IMR-90 (cell line): ENCODE data around the gene CYSRT1. TPM values are rescaled to one million over a fixed set of nuclear protein-coding genes. Genes with fewer than 3 reads are reported as not detected.

Experiments
- ATAC-seq: fragments of 200-7000 bp; cut with Tn5 transposase; 2 replicates; pipeline ENCODE4 v1.9.1; 2020; ENCODE audit warnings: low read depth, mild to moderate bottlenecking, moderate library complexity
- BruUV-seq: library from RNA; stranded (reverse); fragments of 400-500 nt; replicated peaks from 2 replicates; lab custom pipeline; 2021; lab: Mats Ljungman, UMichigan
- CTCF ChIA-PET: fragments of 300-600 bp; formaldehyde crosslinking; extraction: SDS; loops from one replicate; lab custom pipeline; 2021; ENCODE audit warnings: antibody characterized with exemption; lab: Yijun Ruan, JAX
- POLR2A ChIA-PET: fragments of 300-600 bp; sonication (Branson Sonifier 250); formaldehyde crosslinking; loops from one replicate; lab custom pipeline; 2022; ENCODE audit warnings: antibody characterized with exemption; ENCODE audit not compliant: unreplicated experiment; lab: Charles Lee
- DNase-seq: peaks from one replicate; pipeline ENCODE4 v3.0.0; 2013
- H2AFZ ChIP-seq: replicated peaks from 2 replicates; pipeline ENCODE3; 2013; ENCODE audit warnings: low read length, mild to moderate bottlenecking; ENCODE audit not compliant: poor library complexity
- H2AK5ac ChIP-seq: 2 replicates; pipeline ENCODE4 v1.6.1; 2013; ENCODE audit warnings: low read depth, low read length, inconsistent platforms
- H2AK9ac ChIP-seq: replicated peaks from 2 replicates; pipeline ENCODE3; 2013; ENCODE audit warnings: mild to moderate bottlenecking, low read depth, low read length, moderate library complexity; ENCODE audit not compliant: poor library complexity
- H2BK120ac ChIP-seq: 2 replicates; pipeline ENCODE4 v1.6.1; 2013; ENCODE audit warnings: low read depth, low read length, inconsistent platforms
- H2BK15ac ChIP-seq: 3 replicates; pipeline ENCODE4 v1.6.1; 2013; ENCODE audit warnings: low read depth, low read length, inconsistent platforms
- H2BK20ac ChIP-seq: 2 replicates; pipeline ENCODE4 v1.6.1; 2013; ENCODE audit warnings: low read depth, mild to moderate bottlenecking, inconsistent platforms, low read length, moderate library complexity
- H2BK5ac ChIP-seq: 2 replicates; pipeline ENCODE4 v1.6.1; 2013; ENCODE audit warnings: mild to moderate bottlenecking, low read depth, low read length, inconsistent platforms; ENCODE audit not compliant: poor library complexity, severe bottlenecking
- H3K14ac ChIP-seq: replicated peaks from 2 replicates; pipeline ENCODE4 v1.6.1; 2013; ENCODE audit warnings: low read depth, low read length, inconsistent platforms
- H3K18ac ChIP-seq: 2 replicates; pipeline ENCODE4 v1.6.1; 2013; ENCODE audit warnings: low read depth, low read length, control low read depth
- H3K23ac ChIP-seq: 2 replicates; pipeline ENCODE4 v1.6.1; 2013; ENCODE audit warnings: low read depth, low read length, inconsistent platforms
- H3K27ac ChIP-seq: 2 replicates; pipeline ENCODE4 v1.5.1; 2013; ENCODE audit warnings: mild to moderate bottlenecking, control low read depth, low read length; ENCODE audit not compliant: insufficient read depth
- H3K27me3 ChIP-seq: 2 replicates; pipeline ENCODE4 v1.6.1; 2013; ENCODE audit warnings: low read length; ENCODE audit not compliant: control insufficient read depth, insufficient read depth
- H3K36me3 ChIP-seq: 2 replicates; pipeline ENCODE4 v1.6.1; 2013; ENCODE audit warnings: low read length, mixed read lengths; ENCODE audit not compliant: control insufficient read depth, insufficient read depth
- H3K4ac ChIP-seq: 2 replicates; pipeline ENCODE4 v1.6.1; 2013; ENCODE audit warnings: low read depth, low read length, inconsistent platforms
- H3K4me1 ChIP-seq: 2 replicates; pipeline ENCODE4 v1.6.1; 2013; ENCODE audit warnings: low read length, mixed read lengths; ENCODE audit not compliant: control insufficient read depth, insufficient read depth
- H3K4me2 ChIP-seq: 2 replicates; pipeline ENCODE4 v1.6.1; 2013; ENCODE audit warnings: low read depth, mild to moderate bottlenecking, control low read depth, low read length, moderate library complexity
- H3K4me3 ChIP-seq: 2 replicates; pipeline ENCODE4 v1.5.1; 2013; ENCODE audit warnings: low read depth, mild to moderate bottlenecking, control low read depth, low read length, moderate library complexity; ENCODE audit not compliant: insufficient read depth
- H3K56ac ChIP-seq: 2 replicates; pipeline ENCODE4 v1.6.1; 2013; ENCODE audit warnings: low read length, inconsistent platforms; ENCODE audit not compliant: insufficient read depth; ENCODE audit errors: extremely low read depth
- H3K79me1 ChIP-seq, 2 experiments: 2 replicates each; pipeline ENCODE4 v1.6.1; 2013; ENCODE audit warnings: low read length in 2 of 2, inconsistent platforms in 1 of 2, low read depth in 1 of 2
- H3K9ac ChIP-seq: 2 replicates; pipeline ENCODE4 v1.6.1; 2013; ENCODE audit warnings: low read depth, low read length, control low read depth
- H3K9me1 ChIP-seq: 2 replicates; pipeline ENCODE4 v1.6.1; 2013; ENCODE audit warnings: low read length, inconsistent platforms; ENCODE audit not compliant: insufficient read depth
- H3K9me3 ChIP-seq: 2 replicates; pipeline ENCODE4 v1.6.1; 2013; ENCODE audit warnings: low read length; ENCODE audit not compliant: control insufficient read depth, insufficient read depth
- H4K20me1 ChIP-seq: 2 replicates; pipeline ENCODE4 v1.6.1; 2013; ENCODE audit warnings: low read length, inconsistent platforms; ENCODE audit not compliant: insufficient read depth
- H4K5ac ChIP-seq: 2 replicates; pipeline ENCODE4 v1.6.1; 2013; ENCODE audit warnings: mild to moderate bottlenecking, low read depth, low read length, control low read depth
- H4K8ac ChIP-seq, 2 experiments: 2 replicates each; pipeline ENCODE4 v1.6.1; 2013; ENCODE audit warnings: low read depth in 2 of 2, low read length in 2 of 2, control low read depth in 1 of 2, inconsistent platforms in 1 of 2
- H4K91ac ChIP-seq: 2 replicates; pipeline ENCODE4 v1.6.1; 2013; ENCODE audit warnings: low read depth, low read length, inconsistent platforms; ENCODE audit not compliant: insufficient read depth
- BHLHE40 ChIP-seq: fragments of 150-350 bp; IDR thresholded peaks from 2 replicates; pipeline ENCODE4 v1.6.1; 2016; ENCODE audit warnings: mild to moderate bottlenecking, low read depth, low read length
- CEBPB ChIP-seq: IDR thresholded peaks from 2 replicates; pipeline ENCODE4 v1.6.1; 2012; ENCODE audit warnings: low read depth, low read length, improper control_type of control experiment
- CHD1 ChIP-seq: IDR thresholded peaks from 2 replicates; pipeline ENCODE4 v1.6.1; 2012; ENCODE audit warnings: low read depth, low read length, improper control_type of control experiment
- FOS ChIP-seq: fragments of 150-350 bp; IDR thresholded peaks from 2 replicates; pipeline ENCODE4 v1.6.1; 2016; ENCODE audit warnings: low read depth, low read length
- MAFK ChIP-seq: IDR thresholded peaks from 2 replicates; pipeline ENCODE4 v1.6.1; 2012; ENCODE audit warnings: low read depth, low read length, improper control_type of control experiment
- MAZ ChIP-seq: IDR thresholded peaks from 2 replicates; pipeline ENCODE4 v1.6.1; 2012; ENCODE audit warnings: low read depth, mild to moderate bottlenecking, low read length, improper control_type of control experiment, moderate library complexity, borderline replicate concordance
- MXI1 ChIP-seq: IDR thresholded peaks from 2 replicates; pipeline ENCODE4 v1.6.1; 2012; ENCODE audit warnings: low read depth, mild to moderate bottlenecking, low read length, moderate library complexity, borderline replicate concordance
- NFE2L2 ChIP-seq: fragments of 150-350 bp; IDR thresholded peaks from 2 replicates; pipeline ENCODE4 v1.6.1; 2016; ENCODE audit warnings: low read depth, mild to moderate bottlenecking, low read length
- POLR2A ChIP-seq: IDR thresholded peaks from 2 replicates; pipeline ENCODE4 v1.6.1; 2012; ENCODE audit warnings: mild to moderate bottlenecking, low read depth, low read length
- RAD21 ChIP-seq: IDR thresholded peaks from 2 replicates; pipeline ENCODE4 v1.6.1; 2012; ENCODE audit warnings: low read length, improper control_type of control experiment
- RCOR1 ChIP-seq: IDR thresholded peaks from 2 replicates; pipeline ENCODE4 v1.6.1; 2012; ENCODE audit warnings: mild to moderate bottlenecking, low read length, improper control_type of control experiment; ENCODE audit not compliant: insufficient replicate concordance
- RFX5 ChIP-seq: IDR thresholded peaks from 2 replicates; pipeline ENCODE4 v1.8.0; 2012; ENCODE audit warnings: low read depth, mild to moderate bottlenecking, low read length, moderate library complexity
- SMC3 ChIP-seq: fragments of 150-350 bp; IDR thresholded peaks from 2 replicates; pipeline ENCODE4 v1.6.1; 2016; ENCODE audit warnings: low read depth, mild to moderate bottlenecking, antibody characterized with exemption, low read length, moderate library complexity
- WGBS, 2 experiments: methylation state at CpG; one replicate each; pipeline versions ENCODE4 v1.1.5 to v1.1.7; 2013; ENCODE audit warnings: missing lambda C conversion rate in 2 of 2; ENCODE audit not compliant: insufficient read length in 1 of 2; ENCODE audit errors: extremely low coverage in 2 of 2; 5-methylcytosine and 5-hydroxymethylcytosine counted together
- dilution Hi-C: fragments of 300-500 bp; cut with HindIII; formaldehyde crosslinking; loops from one replicate; pipeline ENCODE4 v1.14.3; 2018; ENCODE audit warnings: low sequenced_read_pairs; ENCODE audit not compliant: unreplicated experiment
- in situ Hi-C: fragments of 300-500 bp; cut with MboI; formaldehyde crosslinking; loops from 3 replicates; pipeline ENCODE4 v1.14.3; 2019; ENCODE audit warnings: low sequenced_read_pairs, inconsistent platforms, mixed read lengths
- intact Hi-C: fragments of 100-400 bp; cut with micrococcal nuclease; formaldehyde crosslinking; loops from 2 replicates; pipeline ENCODE4 v1.10.0; 2022
- polyA plus RNA-seq, 3 experiments: library from polyadenylated mRNA; depleted of rRNA; stranded (reverse); fragments of >200 nt; gene quantifications; 2 replicates each; pipeline ENCODE4 v1.2.3, GENCODE V29; 2012; ENCODE audit warnings: low replicate concordance in 1 of 3
- total RNA-seq: library from RNA; depleted of rRNA; stranded (reverse); fragments of >200 nt; gene quantifications from 2 replicates; pipeline ENCODE4 v1.2.3, GENCODE V29; 2012
- TF ChIP-seq, protein P1 (sequence below): fragments of 150-350 bp; IDR thresholded peaks from 2 replicates; pipeline ENCODE4 v1.6.1; 2017; ENCODE audit warnings: mild to moderate bottlenecking, antibody characterized with exemption, low read length, low read depth
- TF ChIP-seq, protein P2 (sequence below): conservative IDR thresholded peaks from 2 replicates; pipeline ENCODE4 v1.5.1; 2012; ENCODE audit warnings: mild to moderate bottlenecking, low read depth, low read length, improper control_type of control experiment
- TF ChIP-seq, protein P3 (sequence below): fragments of 150-350 bp; IDR thresholded peaks from 2 replicates; pipeline ENCODE4 v1.6.1; 2016; ENCODE audit warnings: low read depth, mild to moderate bottlenecking, low read length, moderate library complexity, borderline replicate concordance

Gene CYSRT1
- total and polyA plus RNA-seq, 2 of the 4 experiments (the other 2 are of a cell fraction): 0.18 to 0.84 TPM

DNA sequence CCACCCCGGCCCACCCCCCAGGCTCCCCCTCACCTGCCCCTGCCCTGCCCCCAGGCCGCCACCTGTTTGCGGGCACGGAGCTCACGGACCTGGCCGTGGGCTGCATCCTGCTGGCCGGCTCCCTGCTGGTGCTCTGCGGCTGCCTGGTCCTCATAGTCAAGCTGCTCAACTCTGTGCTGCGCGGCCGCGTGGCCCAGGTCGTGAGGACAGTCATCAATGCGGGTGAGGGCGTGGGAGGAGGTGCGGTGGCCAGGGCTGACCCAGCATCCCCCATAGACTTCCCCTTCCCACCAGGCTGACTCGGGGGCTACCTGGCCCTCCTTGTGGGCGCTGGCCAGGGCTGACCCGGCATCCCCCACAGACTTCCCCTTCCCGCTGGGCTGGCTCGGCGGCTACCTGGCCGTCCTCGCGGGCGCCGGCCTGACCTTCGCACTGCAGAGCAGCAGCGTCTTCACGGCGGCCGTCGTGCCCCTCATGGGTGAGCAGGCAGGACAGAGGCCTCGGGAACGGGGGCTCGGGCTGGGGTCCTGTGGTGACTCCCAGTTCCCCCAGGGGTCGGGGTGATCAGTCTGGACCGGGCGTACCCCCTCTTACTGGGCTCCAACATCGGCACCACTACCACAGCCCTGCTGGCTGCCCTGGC lies 9.2 kb downstream of the CYSRT1 start:
- in situ Hi-C loops: no loop called here
- TF ChIP-seq RCOR1: no peak
- no peak for TF ChIP-seq POLR2A
- TF ChIP-seq RFX5: no peak
- TF ChIP-seq, protein P1, sequence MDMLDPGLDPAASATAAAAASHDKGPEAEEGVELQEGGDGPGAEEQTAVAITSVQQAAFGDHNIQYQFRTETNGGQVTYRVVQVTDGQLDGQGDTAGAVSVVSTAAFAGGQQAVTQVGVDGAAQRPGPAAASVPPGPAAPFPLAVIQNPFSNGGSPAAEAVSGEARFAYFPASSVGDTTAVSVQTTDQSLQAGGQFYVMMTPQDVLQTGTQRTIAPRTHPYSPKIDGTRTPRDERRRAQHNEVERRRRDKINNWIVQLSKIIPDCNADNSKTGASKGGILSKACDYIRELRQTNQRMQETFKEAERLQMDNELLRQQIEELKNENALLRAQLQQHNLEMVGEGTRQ: no peak
- no peak for TF ChIP-seq FOS
- no peak for TF ChIP-seq CHD1
- no peak for TF ChIP-seq BHLHE40
- TF ChIP-seq RAD21: no peak
- no peak for TF ChIP-seq CEBPB
- TF ChIP-seq MXI1: no peak
- no peak for TF ChIP-seq MAZ
- TF ChIP-seq, protein P2, sequence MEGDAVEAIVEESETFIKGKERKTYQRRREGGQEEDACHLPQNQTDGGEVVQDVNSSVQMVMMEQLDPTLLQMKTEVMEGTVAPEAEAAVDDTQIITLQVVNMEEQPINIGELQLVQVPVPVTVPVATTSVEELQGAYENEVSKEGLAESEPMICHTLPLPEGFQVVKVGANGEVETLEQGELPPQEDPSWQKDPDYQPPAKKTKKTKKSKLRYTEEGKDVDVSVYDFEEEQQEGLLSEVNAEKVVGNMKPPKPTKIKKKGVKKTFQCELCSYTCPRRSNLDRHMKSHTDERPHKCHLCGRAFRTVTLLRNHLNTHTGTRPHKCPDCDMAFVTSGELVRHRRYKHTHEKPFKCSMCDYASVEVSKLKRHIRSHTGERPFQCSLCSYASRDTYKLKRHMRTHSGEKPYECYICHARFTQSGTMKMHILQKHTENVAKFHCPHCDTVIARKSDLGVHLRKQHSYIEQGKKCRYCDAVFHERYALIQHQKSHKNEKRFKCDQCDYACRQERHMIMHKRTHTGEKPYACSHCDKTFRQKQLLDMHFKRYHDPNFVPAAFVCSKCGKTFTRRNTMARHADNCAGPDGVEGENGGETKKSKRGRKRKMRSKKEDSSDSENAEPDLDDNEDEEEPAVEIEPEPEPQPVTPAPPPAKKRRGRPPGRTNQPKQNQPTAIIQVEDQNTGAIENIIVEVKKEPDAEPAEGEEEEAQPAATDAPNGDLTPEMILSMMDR: no peak
- no peak for TF ChIP-seq SMC3
- no peak for TF ChIP-seq NFE2L2
- TF ChIP-seq, protein P3, sequence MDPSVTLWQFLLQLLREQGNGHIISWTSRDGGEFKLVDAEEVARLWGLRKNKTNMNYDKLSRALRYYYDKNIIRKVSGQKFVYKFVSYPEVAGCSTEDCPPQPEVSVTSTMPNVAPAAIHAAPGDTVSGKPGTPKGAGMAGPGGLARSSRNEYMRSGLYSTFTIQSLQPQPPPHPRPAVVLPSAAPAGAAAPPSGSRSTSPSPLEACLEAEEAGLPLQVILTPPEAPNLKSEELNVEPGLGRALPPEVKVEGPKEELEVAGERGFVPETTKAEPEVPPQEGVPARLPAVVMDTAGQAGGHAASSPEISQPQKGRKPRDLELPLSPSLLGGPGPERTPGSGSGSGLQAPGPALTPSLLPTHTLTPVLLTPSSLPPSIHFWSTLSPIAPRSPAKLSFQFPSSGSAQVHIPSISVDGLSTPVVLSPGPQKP: no peak
- TF ChIP-seq MAFK: no peak

More for the DNA sequence above, 9.2 kb downstream of the CYSRT1 start:
- intact Hi-C loops: no loop called here
- Histone ChIP-seq H3K9ac (no peak overlapping the region), H3K56ac (no peak overlapping the region), H2AFZ (no peak overlapping the region), H3K27me3 (peaks cover 1% of the 10 kb centered on the region; the same call in 1 of the 2 replicates), H2AK5ac (no peak overlapping the region), H3K18ac (no peak overlapping the region), H2BK20ac (no peak overlapping the region), H2AK9ac (no peak overlapping the region), H4K5ac (no peak overlapping the region), H4K8ac (no peak overlapping the region), H3K27ac (no peak overlapping the region), H3K4me1 (peaks cover 5% of the 10 kb centered on the region; the same call in 1 of the 2 replicates), H3K4me3 (no peak overlapping the region), H3K9me3 (no peaks in the 10 kb centered on the region), H2BK5ac (no peak overlapping the region), H2BK15ac (no peak overlapping the region), H3K4ac (no peak overlapping the region), H2BK120ac (no peak overlapping the region), H4K91ac (no peak overlapping the region), H3K14ac (no peak overlapping the region), H3K4me2 (no peak overlapping the region), H3K23ac (no peak overlapping the region), H3K36me3 (no peaks in the 10 kb centered on the region), H3K9me1 (no peaks in the 10 kb centered on the region), H4K20me1 (peaks cover 6% of the 10 kb centered on the region; the same call in 1 of the 2 replicates), H3K79me1 (peaks cover 8 to 27% of the 10 kb centered on the region in 2 experiments; a peak in 3 of 4 replicates)
- dilution Hi-C loops: no loop called here
- ATAC-seq (no peak), DNase-seq (no peak)
- ChIA-PET POLR2A (no interaction called here), CTCF (no interaction called here)
- WGBS, 2 experiments: 66% methylated on average over 13 of the region's 40 CpGs; no CpG with 5 or more reads in 1 of the 2 experiments
- BruUV-seq: no TSS peak
